Measurements from ENCODE around the gene ANKRD13A.

DNA sequence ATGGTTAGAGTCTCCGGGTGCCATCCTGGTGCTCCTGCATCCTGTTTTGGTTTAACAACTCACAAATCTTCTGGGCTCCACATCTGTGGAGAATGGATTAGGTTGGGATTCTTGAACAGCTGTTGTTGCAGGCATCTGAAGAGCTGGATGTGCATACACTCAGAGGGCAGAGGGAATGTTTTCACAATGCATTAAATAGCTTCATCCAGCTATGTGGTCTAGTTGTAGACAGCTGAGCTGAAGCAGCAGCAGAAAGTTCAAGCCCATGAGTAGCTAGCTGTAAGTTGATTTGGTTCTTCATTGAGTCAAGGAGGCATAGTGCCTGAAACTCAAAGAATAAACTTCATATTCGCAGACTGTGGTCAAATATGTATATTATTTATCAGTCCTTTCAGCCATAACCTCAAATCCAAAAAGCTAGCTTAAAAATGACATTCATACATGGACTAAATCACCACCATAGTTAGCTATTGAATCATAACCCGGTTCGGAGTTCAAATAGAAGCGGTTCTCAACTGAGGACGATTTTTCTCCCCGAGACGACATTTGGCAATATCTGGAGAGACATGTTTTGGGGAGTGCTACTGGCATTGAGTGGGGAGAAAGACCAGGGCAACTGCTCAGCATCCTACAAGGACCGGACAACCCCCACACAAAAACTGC, 858 bp upstream of the ANKRD13A start:
- no peak for TF ChIP-seq SP1 (IDR thresholded peaks at IDR 0.05)
- TF ChIP-seq, protein P1, sequence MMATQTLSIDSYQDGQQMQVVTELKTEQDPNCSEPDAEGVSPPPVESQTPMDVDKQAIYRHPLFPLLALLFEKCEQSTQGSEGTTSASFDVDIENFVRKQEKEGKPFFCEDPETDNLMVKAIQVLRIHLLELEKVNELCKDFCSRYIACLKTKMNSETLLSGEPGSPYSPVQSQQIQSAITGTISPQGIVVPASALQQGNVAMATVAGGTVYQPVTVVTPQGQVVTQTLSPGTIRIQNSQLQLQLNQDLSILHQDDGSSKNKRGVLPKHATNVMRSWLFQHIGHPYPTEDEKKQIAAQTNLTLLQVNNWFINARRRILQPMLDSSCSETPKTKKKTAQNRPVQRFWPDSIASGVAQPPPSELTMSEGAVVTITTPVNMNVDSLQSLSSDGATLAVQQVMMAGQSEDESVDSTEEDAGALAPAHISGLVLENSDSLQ (IDR thresholded peaks at IDR 0.05) = no peak

All from HEK293T (cell line).